Stimulated activated naive CD8-positive, alpha-beta T cell treated with anti-CD3 and anti-CD28 coated beads, Interleukin-15, amount 100 ng/mL, for 72 hours (primary cell): ENCODE measurements around the gene CARD16.

Experiments used
- ATAC-seq: fragments of 150-1000 bp; cut with Tn5 transposase; 2 replicates; pipeline ENCODE4 v1.10.0; 2021; ENCODE audit warnings: mild to moderate bottlenecking, moderate library complexity
- DNase-seq, 2 donors: peaks; one replicate each; pipeline ENCODE4 v3.0.0; 2021 to 2022
- H3K27ac Mint-ChIP-seq, 2 donors: one replicate each; pipeline ENCODE4 v1.8.0; 2022; ENCODE audit warnings: mild to moderate bottlenecking in 2 of 2, mixed read lengths in 2 of 2, moderate library complexity in 2 of 2
- H3K27me3 Mint-ChIP-seq: one replicate; pipeline ENCODE4 v1.8.0; 2022; ENCODE audit warnings: mixed read lengths
- H3K4me1 Mint-ChIP-seq: one replicate; pipeline ENCODE4 v1.8.0; 2022; ENCODE audit warnings: mild to moderate bottlenecking, mixed read lengths
- H3K4me3 Mint-ChIP-seq, 2 donors: one replicate each; pipeline ENCODE4 v1.8.0; 2022; ENCODE audit warnings: mild to moderate bottlenecking in 2 of 2, mixed read lengths in 2 of 2, moderate library complexity in 1 of 2
- H3K9me3 Mint-ChIP-seq, 2 donors: one replicate each; pipeline ENCODE4 v1.8.0; 2022; ENCODE audit warnings: mixed read lengths in 2 of 2

Gene CARD16

GRCh38 chr11:105032495-105032894 is 12.6 kb downstream of the CARD16 start:
- Mint-ChIP-seq H3K27me3 (no peaks in the 10 kb centered on the region), H3K4me3 (peak overlapping the region; percentile 43 to 51), H3K27ac (no peak overlapping the region), H3K9me3 (peaks cover 0 to 11% of the 10 kb centered on the region in 2 donors), H3K4me1 (peaks cover 51% of the 10 kb centered on the region)
- DNase-seq (no peak), ATAC-seq (no peak)

- Mint-ChIP-seq H3K27ac (peak overlapping the region in 1 of 2 donors; percentile 67), H3K4me1 (peaks cover 13% of the 10 kb centered on the region), H3K27me3 (no peaks in the 10 kb centered on the region), H3K9me3 (no peaks in the 10 kb centered on the region), H3K4me3 (peak overlapping the region; percentile 49 to 72)
- no peak for DNase-seq
- no peak for ATAC-seq
Measured at GRCh38 chr11:105027678-105028077, 17.5 kb downstream of the CARD16 start.

DNA sequence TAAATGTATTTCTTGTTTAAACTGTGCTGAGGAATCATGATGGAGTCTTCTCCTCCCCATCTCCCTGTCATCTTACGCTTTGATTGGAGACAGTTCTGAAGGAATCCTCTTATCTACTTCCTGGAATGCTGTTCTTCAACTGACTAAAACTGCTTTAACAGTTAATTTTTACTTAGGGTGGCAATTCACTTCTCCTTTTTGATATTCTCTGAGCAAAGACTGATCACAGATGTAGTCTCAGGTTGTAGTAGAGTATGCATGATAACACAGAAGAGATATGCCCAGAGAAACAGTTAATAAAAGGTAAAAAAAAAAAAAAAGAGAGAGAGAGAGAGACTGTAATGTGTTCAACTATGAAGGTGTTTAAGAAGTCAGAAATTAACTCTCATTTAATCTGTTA is 20.7 kb downstream of the CARD16 start:
- Mint-ChIP-seq H3K27ac (no peak overlapping the region), H3K4me1 (peaks cover 7% of the 10 kb centered on the region)

DNA sequence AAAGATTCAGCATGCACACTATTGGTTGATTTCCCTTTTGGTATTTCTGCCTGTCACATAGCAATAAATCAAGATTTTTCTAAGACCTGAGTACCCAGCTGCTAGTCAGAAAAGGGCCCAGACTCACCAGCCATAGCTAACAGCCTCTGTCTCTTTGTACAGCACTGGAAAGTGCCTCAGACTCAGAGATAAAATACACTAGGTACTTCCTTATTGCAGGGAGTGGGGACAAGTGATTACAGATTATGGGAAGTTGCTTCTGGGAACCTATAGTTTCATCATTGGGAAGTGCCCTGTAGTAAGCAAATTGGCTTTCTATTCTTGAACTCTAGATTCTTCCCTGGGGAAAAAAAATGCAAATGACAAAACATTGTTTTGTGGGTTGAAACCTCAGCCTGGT is 22.1 kb downstream of the CARD16 start, which contains the start of gene CASP5:
CASP5 (minus strand) TSS at position 166 of the 400 bp plus-strand sequence; CDS start at position 134, 32 bp downstream.
- no peaks in the 10 kb centered on the region for H3K9me3 Mint-ChIP-seq
- H3K27ac Mint-ChIP-seq, result no peak within 1 kb of the TSS
- no peak within 1 kb of the TSS for H3K4me3 Mint-ChIP-seq
- peaks cover 6% of the 10 kb centered on the region for H3K4me1 Mint-ChIP-seq
- DNase-seq, result no peak
- no peak for ATAC-seq
- H3K27me3 Mint-ChIP-seq, result no peaks in the 10 kb centered on the region

More for the DNA sequence above, 20.7 kb downstream of the CARD16 start:
- ATAC-seq, result no peak
- Mint-ChIP-seq H3K27me3 (no peaks in the 10 kb centered on the region), H3K9me3 (no peaks in the 10 kb centered on the region), H3K4me3 (no peak overlapping the region)
- no peak for DNase-seq

- DNase-seq (no peak), ATAC-seq (no peak)
- H3K4me3 Mint-ChIP-seq, result no peak overlapping the region
- no peaks in the 10 kb centered on the region for H3K9me3 Mint-ChIP-seq
- H3K27me3 Mint-ChIP-seq, result no peaks in the 10 kb centered on the region
- peaks cover 1% of the 10 kb centered on the region for H3K4me1 Mint-ChIP-seq
- no peak overlapping the region for H3K27ac Mint-ChIP-seq
Measured at GRCh38 chr11:105022527-105022926, 22.6 kb downstream of the CARD16 start.

- H3K4me1 Mint-ChIP-seq, result no peaks in the 10 kb centered on the region
- H3K27me3 Mint-ChIP-seq, result no peaks in the 10 kb centered on the region
- no peaks in the 10 kb centered on the region for H3K9me3 Mint-ChIP-seq
- H3K4me3 Mint-ChIP-seq, result no peak overlapping the region
- no peak for DNase-seq
- H3K27ac Mint-ChIP-seq, result no peak overlapping the region
- ATAC-seq, result no peak
Measured at GRCh38 chr11:105007463-105007862, 37.7 kb downstream of the CARD16 start.

DNA sequence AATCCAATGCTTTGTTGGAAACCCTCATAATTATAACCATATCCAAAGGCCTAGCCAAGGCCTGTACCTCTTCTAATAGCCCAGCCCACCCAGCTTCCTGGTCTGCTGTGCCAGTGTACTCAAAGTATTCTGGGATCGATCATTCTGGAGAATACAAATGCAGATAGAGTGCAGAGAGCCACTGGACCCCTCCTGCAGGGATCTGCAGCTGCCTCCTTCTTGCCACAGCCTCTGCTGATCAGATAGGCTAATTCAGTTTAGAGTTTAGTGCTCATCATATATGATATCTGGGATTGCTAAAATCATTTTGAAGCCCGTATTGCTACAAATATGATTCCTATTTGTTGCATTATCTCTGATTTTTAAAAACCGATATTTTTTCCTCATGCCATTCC is 39.7 kb downstream of the CARD16 start:
- Mint-ChIP-seq H3K9me3 (no peaks in the 10 kb centered on the region), H3K27ac (no peak overlapping the region), H3K27me3 (no peaks in the 10 kb centered on the region), H3K4me1 (peaks cover 7% of the 10 kb centered on the region), H3K4me3 (no peak overlapping the region)
- ATAC-seq, result no peak
- no peak for DNase-seq

- Mint-ChIP-seq H3K27me3 (no peaks in the 10 kb centered on the region), H3K4me3 (no peak overlapping the region), H3K27ac (no peak overlapping the region), H3K9me3 (no peaks in the 10 kb centered on the region), H3K4me1 (peaks cover 8% of the 10 kb centered on the region)
- DNase-seq (no peak), ATAC-seq (no peak)
Measured at GRCh38 chr11:105004021-105004420, 41.1 kb downstream of the CARD16 start.

DNA sequence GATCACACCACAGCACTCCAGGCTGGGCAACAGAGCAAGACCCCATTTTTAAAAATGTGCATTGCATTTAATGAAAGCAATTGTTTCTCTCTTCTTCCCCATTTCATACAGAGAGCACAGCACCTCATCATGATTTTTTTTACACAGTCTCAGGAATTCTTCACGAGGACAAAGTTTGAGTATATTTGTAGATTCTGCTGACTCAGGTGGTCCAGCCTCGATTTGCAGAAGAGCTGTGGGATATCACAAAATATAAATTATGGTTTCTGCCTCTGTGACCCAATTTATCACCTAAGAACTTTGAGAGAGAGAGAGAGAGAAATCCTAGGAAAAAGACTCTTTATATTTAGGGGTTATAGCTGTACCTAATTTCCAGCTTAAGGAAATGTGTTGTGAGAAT is 42.0 kb downstream of the CARD16 start:
- ATAC-seq (no peak), DNase-seq (no peak)
- H3K27me3 Mint-ChIP-seq, result no peaks in the 10 kb centered on the region
- no peak overlapping the region for H3K27ac Mint-ChIP-seq
- H3K4me3 Mint-ChIP-seq, result no peak overlapping the region
- peaks cover 8% of the 10 kb centered on the region for H3K4me1 Mint-ChIP-seq
- no peaks in the 10 kb centered on the region for H3K9me3 Mint-ChIP-seq

DNA sequence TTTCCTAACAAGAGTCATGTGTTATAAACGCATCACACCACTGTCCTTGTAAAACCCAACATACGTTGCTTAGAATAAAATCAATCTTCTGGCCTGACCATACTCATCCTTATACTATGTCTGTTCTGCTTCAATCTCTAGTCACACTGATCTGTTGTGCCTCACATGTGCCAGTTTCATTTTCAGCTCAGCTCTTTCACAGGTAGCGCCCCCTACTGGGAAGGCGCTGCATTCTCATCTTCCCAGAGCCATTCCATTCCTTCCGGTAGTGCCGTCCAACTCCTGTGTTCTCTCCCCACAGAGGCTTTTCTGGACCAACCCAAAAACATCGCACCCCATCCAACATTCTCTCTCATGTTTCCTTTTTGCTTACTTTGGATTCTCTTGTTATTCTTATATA is 44.3 kb downstream of the CARD16 start:
- peak overlapping the region in 1 of 2 donors; percentile 73 for H3K27ac Mint-ChIP-seq
- peak; percentile 81 for ATAC-seq
- no peak overlapping the region for H3K4me3 Mint-ChIP-seq
- H3K9me3 Mint-ChIP-seq, result no peaks in the 10 kb centered on the region
- DNase-seq, result peak; percentile 22 to 48
- no peaks in the 10 kb centered on the region for H3K27me3 Mint-ChIP-seq
- peaks cover 8% of the 10 kb centered on the region for H3K4me1 Mint-ChIP-seq

DNA sequence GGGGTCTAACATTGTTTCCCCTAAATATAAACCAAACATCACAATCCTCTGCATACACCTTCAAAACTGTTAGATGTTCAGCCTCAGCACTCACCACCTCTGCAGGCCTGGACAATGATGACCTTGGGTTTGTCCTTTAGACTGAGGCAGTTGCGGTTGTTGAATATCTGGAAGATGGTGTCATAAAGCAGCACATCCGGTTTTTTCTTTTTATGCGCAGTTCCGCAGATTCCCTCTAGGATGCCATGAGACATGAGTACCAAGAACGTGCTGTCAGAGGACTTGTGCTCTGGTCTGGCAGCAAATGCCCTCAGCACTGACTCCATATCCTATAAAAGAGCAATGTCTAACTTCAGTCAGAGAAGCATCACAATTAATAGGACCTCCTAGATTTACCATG is 45.0 kb downstream of the CARD16 start:
- H3K4me3 Mint-ChIP-seq, result no peak overlapping the region
- DNase-seq, result peak in 1 of 2 donors; percentile 12
- no peaks in the 10 kb centered on the region for H3K27me3 Mint-ChIP-seq
- H3K9me3 Mint-ChIP-seq, result no peaks in the 10 kb centered on the region
- no peak for ATAC-seq
- peaks cover 8% of the 10 kb centered on the region for H3K4me1 Mint-ChIP-seq
- H3K27ac Mint-ChIP-seq, result no peak overlapping the region

GRCh38 chr11:104999721-105000120 is 45.4 kb downstream of the CARD16 start:
- ATAC-seq, result no peak
- H3K4me1 Mint-ChIP-seq, result peaks cover 8% of the 10 kb centered on the region
- no peaks in the 10 kb centered on the region for H3K27me3 Mint-ChIP-seq
- H3K4me3 Mint-ChIP-seq, result no peak overlapping the region
- DNase-seq, result no peak
- H3K9me3 Mint-ChIP-seq, result peaks cover 0 to under 1% of the 10 kb centered on the region in 2 donors
- no peak overlapping the region for H3K27ac Mint-ChIP-seq

GRCh38 chr11:104997288-104997687 is 47.8 kb downstream of the CARD16 start:
- ATAC-seq (no peak), DNase-seq (no peak)
- H3K27me3 Mint-ChIP-seq, result no peaks in the 10 kb centered on the region
- H3K4me3 Mint-ChIP-seq, result no peak overlapping the region
- H3K27ac Mint-ChIP-seq, result no peak overlapping the region
- H3K4me1 Mint-ChIP-seq, result peaks cover 8% of the 10 kb centered on the region
- peaks cover 0 to 5% of the 10 kb centered on the region in 2 donors for H3K9me3 Mint-ChIP-seq

- DNase-seq, result no peak
- no peaks in the 10 kb centered on the region for H3K4me1 Mint-ChIP-seq
- no peak overlapping the region for H3K4me3 Mint-ChIP-seq
- no peak for ATAC-seq
- H3K27ac Mint-ChIP-seq, result no peak overlapping the region
- H3K27me3 Mint-ChIP-seq, result no peaks in the 10 kb centered on the region
- H3K9me3 Mint-ChIP-seq, result peaks cover 0 to 5% of the 10 kb centered on the region in 2 donors
Measured at GRCh38 chr11:104995001-104995408, 50.1 kb downstream of the CARD16 start.

- no peak overlapping the region for H3K27ac Mint-ChIP-seq
- no peak for DNase-seq
- H3K27me3 Mint-ChIP-seq, result no peaks in the 10 kb centered on the region
- no peak overlapping the region for H3K4me3 Mint-ChIP-seq
- H3K4me1 Mint-ChIP-seq, result no peaks in the 10 kb centered on the region
- ATAC-seq, result no peak
- H3K9me3 Mint-ChIP-seq, result peaks cover 0 to 16% of the 10 kb centered on the region in 2 donors
Measured at GRCh38 chr11:104992781-104993180, 52.4 kb downstream of the CARD16 start.

- Mint-ChIP-seq H3K27ac (no peak overlapping the region), H3K9me3 (peaks cover 0 to 16% of the 10 kb centered on the region in 2 donors), H3K4me3 (no peak overlapping the region), H3K27me3 (no peaks in the 10 kb centered on the region), H3K4me1 (no peaks in the 10 kb centered on the region)
- DNase-seq, result no peak
- ATAC-seq, result no peak
Measured at GRCh38 chr11:104991994-104992393, 53.1 kb downstream of the CARD16 start.
